Sigmoid colon (tissue), 4 donors: ENCODE data around the gene KLHL14.

Experiments
- EP300 ChIP-seq, 4 donors: sonication (generic); formaldehyde crosslinking; IDR thresholded peaks; one replicate each; pipeline ENCODE4 v1.6.1; 2017; ENCODE audit warnings: antibody characterized with exemption in 4 of 4
- POLR2A ChIP-seq, 2 donors: fragments of 450-650 bp; IDR thresholded peaks; one replicate each; pipeline ENCODE4 v1.6.1; 2016; ENCODE audit warnings: antibody characterized with exemption in 2 of 2, mild to moderate bottlenecking in 2 of 2, moderate library complexity in 2 of 2
- TF ChIP-seq, protein P1 (sequence below), 4 experiments: fragments of 450-650 bp in 3 of 4; fragments of 200-600 bp in 1 of 4; IDR thresholded peaks; one replicate each; pipeline ENCODE4 v1.5.1; 2016 to 2019; ENCODE audit warnings: antibody characterized with exemption in 4 of 4, mild to moderate bottlenecking in 3 of 4, moderate library complexity in 2 of 4

DNA sequence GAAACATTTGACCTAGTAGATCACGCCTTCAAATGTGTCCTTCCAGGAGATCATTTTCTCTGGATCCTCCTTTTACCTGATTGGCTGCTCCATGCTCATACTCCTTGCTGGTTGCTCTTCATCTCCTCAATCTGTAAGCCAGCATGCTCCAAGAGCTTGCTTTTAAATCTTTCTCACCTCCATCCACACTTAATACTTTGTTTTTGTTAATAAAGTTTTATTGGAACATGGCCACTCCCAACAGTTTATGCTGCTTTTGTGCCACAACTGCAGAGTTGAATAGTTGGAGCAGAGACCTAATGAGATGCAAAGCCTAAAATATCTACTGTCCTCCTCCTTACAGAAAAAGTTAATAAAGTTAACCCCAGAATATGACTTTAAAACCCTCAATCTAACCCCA is 60.0 kb downstream of the KLHL14 start:
- TF ChIP-seq POLR2A (IDR thresholded peaks at IDR 0.05) (no peak), EP300 (IDR thresholded peaks at IDR 0.05) (no peak)
- TF ChIP-seq, protein P1, sequence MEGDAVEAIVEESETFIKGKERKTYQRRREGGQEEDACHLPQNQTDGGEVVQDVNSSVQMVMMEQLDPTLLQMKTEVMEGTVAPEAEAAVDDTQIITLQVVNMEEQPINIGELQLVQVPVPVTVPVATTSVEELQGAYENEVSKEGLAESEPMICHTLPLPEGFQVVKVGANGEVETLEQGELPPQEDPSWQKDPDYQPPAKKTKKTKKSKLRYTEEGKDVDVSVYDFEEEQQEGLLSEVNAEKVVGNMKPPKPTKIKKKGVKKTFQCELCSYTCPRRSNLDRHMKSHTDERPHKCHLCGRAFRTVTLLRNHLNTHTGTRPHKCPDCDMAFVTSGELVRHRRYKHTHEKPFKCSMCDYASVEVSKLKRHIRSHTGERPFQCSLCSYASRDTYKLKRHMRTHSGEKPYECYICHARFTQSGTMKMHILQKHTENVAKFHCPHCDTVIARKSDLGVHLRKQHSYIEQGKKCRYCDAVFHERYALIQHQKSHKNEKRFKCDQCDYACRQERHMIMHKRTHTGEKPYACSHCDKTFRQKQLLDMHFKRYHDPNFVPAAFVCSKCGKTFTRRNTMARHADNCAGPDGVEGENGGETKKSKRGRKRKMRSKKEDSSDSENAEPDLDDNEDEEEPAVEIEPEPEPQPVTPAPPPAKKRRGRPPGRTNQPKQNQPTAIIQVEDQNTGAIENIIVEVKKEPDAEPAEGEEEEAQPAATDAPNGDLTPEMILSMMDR (IDR thresholded peaks at IDR 0.05): no peak
